Ishikawa (cell line): Measurements from ENCODE around the gene PIGC.

Experiments
- CEBPB ChIP-seq: IDR thresholded peaks from 2 replicates; pipeline ENCODE4 v1.6.1; 2012
- CREB1 ChIP-seq: IDR thresholded peaks from 2 replicates; pipeline ENCODE4 v1.6.1; 2012; ENCODE audit warnings: low read depth
- EGR1 ChIP-seq: IDR thresholded peaks from 2 replicates; pipeline ENCODE4 v1.6.1; 2012
- EP300 ChIP-seq: IDR thresholded peaks from 2 replicates; pipeline ENCODE4 v1.6.1; 2012; ENCODE audit warnings: borderline replicate concordance
- FOXM1 ChIP-seq: IDR thresholded peaks from 2 replicates; pipeline ENCODE4 v1.6.1; 2012; ENCODE audit warnings: low read depth, borderline replicate concordance
- NFIC ChIP-seq: IDR thresholded peaks from 2 replicates; pipeline ENCODE4 v1.6.1; 2012
- RAD21 ChIP-seq: IDR thresholded peaks from 2 replicates; pipeline ENCODE4 v1.6.1; 2012; ENCODE audit warnings: low read depth
- TAF1 ChIP-seq: IDR thresholded peaks from 2 replicates; pipeline ENCODE4 v1.6.1; 2012; ENCODE audit warnings: low read depth, mild to moderate bottlenecking
- TCF12 ChIP-seq: IDR thresholded peaks from 2 replicates; pipeline ENCODE4 v1.6.1; 2012; ENCODE audit warnings: low read depth
- TEAD4 ChIP-seq: IDR thresholded peaks from 2 replicates; pipeline ENCODE4 v1.6.1; 2012
- YY1 ChIP-seq: IDR thresholded peaks from 2 replicates; pipeline ENCODE4 v1.6.1; 2012; ENCODE audit warnings: low read depth
- ZBTB7A ChIP-seq: IDR thresholded peaks from 2 replicates; pipeline ENCODE4 v1.6.1; 2012; ENCODE audit warnings: low read depth
- TF ChIP-seq, protein P1 (sequence below): IDR thresholded peaks from 2 replicates; pipeline ENCODE4 v1.6.1; 2012; ENCODE audit warnings: low read depth, mild to moderate bottlenecking
- TF ChIP-seq, protein P2 (sequence below): IDR thresholded peaks from 2 replicates; pipeline ENCODE4 v1.6.1; 2012
- TF ChIP-seq, protein P3 (sequence below): IDR thresholded peaks from 2 replicates; pipeline ENCODE4 v1.6.1; 2012

The PIGC gene

DNA sequence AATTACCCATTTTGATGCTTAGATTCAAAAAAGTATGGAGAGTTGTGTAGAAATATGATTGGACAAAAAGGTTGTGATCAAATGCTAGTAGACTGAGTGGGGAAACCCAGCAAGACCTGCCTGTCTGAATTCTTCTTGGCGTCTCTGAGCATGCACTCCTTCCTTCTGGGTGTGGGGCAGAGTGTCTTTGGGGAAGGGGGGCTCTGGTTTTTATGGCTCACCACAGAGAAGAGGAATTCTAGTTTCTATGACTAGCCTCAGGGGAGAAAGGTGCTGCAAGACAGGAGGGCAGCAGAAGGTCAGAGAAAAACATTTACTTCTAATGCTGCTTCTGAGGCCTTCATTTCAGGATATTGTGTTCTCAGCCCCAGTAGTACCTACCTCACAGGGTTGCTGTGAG is 33.9 kb upstream of the PIGC start:
- TF ChIP-seq RAD21 (no peak), TCF12 (no peak), EGR1 (no peak), FOXM1 (no peak), NFIC (no peak), CREB1 (no peak), EP300 (no peak), YY1 (no peak), TEAD4 (no peak), ZBTB7A (no peak), TAF1 (no peak), CEBPB (no peak)
- TF ChIP-seq, protein P1, sequence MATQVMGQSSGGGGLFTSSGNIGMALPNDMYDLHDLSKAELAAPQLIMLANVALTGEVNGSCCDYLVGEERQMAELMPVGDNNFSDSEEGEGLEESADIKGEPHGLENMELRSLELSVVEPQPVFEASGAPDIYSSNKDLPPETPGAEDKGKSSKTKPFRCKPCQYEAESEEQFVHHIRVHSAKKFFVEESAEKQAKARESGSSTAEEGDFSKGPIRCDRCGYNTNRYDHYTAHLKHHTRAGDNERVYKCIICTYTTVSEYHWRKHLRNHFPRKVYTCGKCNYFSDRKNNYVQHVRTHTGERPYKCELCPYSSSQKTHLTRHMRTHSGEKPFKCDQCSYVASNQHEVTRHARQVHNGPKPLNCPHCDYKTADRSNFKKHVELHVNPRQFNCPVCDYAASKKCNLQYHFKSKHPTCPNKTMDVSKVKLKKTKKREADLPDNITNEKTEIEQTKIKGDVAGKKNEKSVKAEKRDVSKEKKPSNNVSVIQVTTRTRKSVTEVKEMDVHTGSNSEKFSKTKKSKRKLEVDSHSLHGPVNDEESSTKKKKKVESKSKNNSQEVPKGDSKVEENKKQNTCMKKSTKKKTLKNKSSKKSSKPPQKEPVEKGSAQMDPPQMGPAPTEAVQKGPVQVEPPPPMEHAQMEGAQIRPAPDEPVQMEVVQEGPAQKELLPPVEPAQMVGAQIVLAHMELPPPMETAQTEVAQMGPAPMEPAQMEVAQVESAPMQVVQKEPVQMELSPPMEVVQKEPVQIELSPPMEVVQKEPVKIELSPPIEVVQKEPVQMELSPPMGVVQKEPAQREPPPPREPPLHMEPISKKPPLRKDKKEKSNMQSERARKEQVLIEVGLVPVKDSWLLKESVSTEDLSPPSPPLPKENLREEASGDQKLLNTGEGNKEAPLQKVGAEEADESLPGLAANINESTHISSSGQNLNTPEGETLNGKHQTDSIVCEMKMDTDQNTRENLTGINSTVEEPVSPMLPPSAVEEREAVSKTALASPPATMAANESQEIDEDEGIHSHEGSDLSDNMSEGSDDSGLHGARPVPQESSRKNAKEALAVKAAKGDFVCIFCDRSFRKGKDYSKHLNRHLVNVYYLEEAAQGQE, result no peak
- TF ChIP-seq, protein P2, sequence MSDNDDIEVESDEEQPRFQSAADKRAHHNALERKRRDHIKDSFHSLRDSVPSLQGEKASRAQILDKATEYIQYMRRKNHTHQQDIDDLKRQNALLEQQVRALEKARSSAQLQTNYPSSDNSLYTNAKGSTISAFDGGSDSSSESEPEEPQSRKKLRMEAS, result no peak
- TF ChIP-seq, protein P3, sequence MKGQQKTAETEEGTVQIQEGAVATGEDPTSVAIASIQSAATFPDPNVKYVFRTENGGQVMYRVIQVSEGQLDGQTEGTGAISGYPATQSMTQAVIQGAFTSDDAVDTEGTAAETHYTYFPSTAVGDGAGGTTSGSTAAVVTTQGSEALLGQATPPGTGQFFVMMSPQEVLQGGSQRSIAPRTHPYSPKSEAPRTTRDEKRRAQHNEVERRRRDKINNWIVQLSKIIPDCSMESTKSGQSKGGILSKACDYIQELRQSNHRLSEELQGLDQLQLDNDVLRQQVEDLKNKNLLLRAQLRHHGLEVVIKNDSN, result no peak

DNA sequence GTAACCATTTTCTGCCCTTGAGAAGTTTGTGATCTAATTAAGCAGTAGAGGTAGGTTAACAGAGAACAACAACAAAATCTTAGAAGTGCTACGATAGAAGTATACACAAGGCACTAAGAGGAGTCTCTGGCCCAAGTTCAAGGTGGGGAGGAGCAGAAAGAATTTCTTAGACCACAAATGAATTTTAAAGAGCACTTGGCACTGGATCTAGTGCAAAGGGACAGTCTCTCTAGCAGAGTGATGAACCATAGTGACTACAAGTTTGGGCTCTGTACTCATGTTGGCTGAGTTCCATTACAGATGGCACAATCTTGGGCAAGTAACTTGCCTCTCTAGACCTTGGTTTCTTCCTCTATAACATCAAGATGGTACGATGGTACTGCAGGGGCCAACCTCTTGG is 33.3 kb upstream of the PIGC start:
- TF ChIP-seq TCF12, result no peak
- no peak for TF ChIP-seq RAD21
- no peak for TF ChIP-seq YY1

DNA sequence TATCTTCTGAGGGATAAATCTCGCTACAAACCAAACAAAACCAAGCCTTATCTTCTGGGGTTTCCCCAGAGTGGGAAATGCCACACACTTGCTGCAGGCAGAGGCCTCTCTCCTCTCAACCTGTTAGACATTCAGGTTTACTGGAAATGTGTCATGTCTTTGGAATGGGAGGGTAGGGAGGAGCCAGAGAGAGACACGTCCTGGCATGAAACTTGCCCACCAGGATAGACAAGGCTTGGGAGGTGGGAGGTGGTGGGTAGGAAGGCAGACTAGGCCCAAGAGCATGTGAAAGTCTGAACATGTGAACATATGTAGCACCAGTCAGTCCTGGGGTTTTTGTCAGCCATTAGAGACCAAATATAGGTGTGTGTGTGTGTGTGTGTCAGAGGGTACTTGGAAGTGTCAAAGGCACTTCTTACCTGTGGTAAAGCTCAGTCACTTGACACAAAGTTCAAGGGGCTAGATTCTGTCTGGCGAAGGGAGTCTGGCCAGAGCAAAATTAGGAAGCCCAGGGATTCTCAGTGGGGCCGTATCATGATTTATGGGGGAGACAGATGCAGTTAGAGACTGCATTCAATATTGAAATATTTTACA is 32.4 kb upstream of the PIGC start:
- no peak for TF ChIP-seq CREB1
- TF ChIP-seq, protein P2, result no peak
- no peak for TF ChIP-seq EP300
- TF ChIP-seq, protein P1, result no peak
- no peak for TF ChIP-seq TCF12
- no peak for TF ChIP-seq ZBTB7A
- TF ChIP-seq NFIC, result no peak
- TF ChIP-seq CEBPB, result no peak
- TF ChIP-seq FOXM1, result no peak
- TF ChIP-seq, protein P3, result no peak
- no peak for TF ChIP-seq RAD21

DNA sequence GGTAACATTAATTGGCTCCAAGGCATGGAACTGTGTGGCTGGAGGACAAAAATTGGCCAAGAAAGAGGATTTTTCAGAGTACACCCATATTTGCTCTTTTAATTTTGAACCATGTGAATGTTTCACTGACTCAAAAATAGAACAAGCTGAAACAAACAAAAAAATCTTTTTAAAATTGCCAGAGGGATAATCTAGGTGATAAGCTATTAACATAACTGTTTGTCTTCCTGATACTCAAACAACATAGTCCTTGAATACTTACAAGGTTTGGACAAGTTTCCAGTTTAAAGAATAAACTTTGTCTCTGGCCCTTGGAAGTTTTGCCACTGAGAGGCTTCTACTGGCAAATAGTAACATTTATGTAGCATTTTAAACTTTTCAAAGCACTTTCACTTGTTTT is 30.0 kb upstream of the PIGC start:
- no peak for TF ChIP-seq EP300
- TF ChIP-seq YY1, result no peak

DNA sequence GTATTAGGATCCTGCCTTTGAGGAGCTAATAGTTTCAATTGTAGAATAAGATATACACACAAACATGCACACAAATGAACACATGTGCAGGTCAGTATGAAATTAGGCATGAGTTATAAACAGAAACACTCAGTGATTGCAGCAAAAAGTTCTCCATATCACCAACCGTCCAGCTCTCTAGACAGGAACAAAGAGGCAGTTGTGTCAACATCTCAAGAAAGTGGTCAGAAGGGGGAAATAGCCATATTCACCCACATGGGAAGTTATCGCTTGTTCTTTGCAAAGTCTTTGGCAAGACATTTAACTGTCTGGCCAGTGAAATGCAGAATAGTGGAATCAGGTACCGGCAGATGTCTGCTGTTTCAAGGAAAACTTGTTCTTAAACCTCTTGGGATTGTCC is 29.4 kb upstream of the PIGC start:
- TF ChIP-seq ZBTB7A, result no peak
- no peak for TF ChIP-seq EGR1
- TF ChIP-seq CEBPB, result no peak
- TF ChIP-seq CREB1, result no peak

DNA sequence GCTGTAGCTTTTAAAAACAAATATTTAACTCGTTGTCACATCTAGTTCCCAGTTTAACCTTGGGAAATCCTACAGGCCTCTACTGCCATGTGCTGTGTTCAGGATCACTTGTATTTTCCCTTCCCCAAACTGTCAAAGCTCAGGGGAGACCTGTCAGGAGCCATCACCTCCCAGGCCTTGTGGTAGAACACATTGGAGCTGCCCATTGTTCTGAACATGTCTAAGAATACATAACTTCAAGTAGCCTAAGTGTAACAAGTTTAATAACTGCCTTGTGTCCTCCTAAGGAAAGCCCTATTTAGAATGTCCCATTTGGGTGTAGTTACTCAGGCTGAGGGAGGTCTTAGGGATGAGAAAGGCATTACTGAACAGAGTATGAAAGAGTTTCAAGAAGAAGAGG is 28.6 kb upstream of the PIGC start:
- TF ChIP-seq CREB1 (no peak), ZBTB7A (no peak), NFIC (no peak), EGR1 (no peak), RAD21 (no peak), TCF12 (no peak), EP300 (no peak)
- TF ChIP-seq, protein P1, result no peak; the same call in 1 of the 2 replicates
